Left lung (tissue), 10 donors: ENCODE data around the gene SPATA13. TPM values are rescaled to one million over a fixed set of nuclear protein-coding genes. Genes with fewer than 3 reads are reported as not detected.

Experiments
- ATAC-seq: fragments of 200-7000 bp; cut with Tn5 transposase; one replicate; pipeline ENCODE4 v1.9.1; 2020; ENCODE audit warnings: moderate library complexity
- DNase-seq, 4 donors: peaks; one replicate each; pipeline ENCODE4 v3.0.0-alpha.2; 2013 to 2020
- H3K27ac ChIP-seq, 2 donors: fragments of 200-600 bp; sonication (generic) in 1 of 2; one replicate each; pipeline versions ENCODE4 v1.5.0 to v1.8.0; 2020 to 2021
- H3K27me3 ChIP-seq, 2 donors: fragments of 200-600 bp; sonication (generic) in 1 of 2; one replicate each; pipeline versions ENCODE4 v1.5.0 to v1.8.0; 2020 to 2021
- H3K36me3 ChIP-seq, 2 donors: fragments of 200-600 bp; sonication (generic) in 1 of 2; one replicate each; pipeline versions ENCODE4 v1.5.0 to v1.8.0; 2020 to 2021
- H3K4me1 ChIP-seq, 2 donors: fragments of 200-600 bp; one replicate each; pipeline ENCODE4 v1.8.0; 2021
- H3K4me3 ChIP-seq, 2 donors: fragments of 200-600 bp; sonication (generic) in 1 of 2; one replicate each; pipeline versions ENCODE4 v1.5.0 to v1.8.0; 2020 to 2021; ENCODE audit warnings: mild to moderate bottlenecking in 1 of 2
- H3K9me3 ChIP-seq, 2 donors: fragments of 200-600 bp; sonication (generic) in 1 of 2; one replicate each; pipeline versions ENCODE4 v1.5.0 to v1.8.0; 2020 to 2021
- intact Hi-C, 2 donors: fragments of 100-400 bp; cut with DNase I; formaldehyde crosslinking; loops; one replicate each; pipeline versions ENCODE4 v1.11.2 to v1.14.2; 2022
- polyA plus RNA-seq, 6 donors: library from polyadenylated mRNA; unstranded; fragments of 120-200 nt; gene quantifications; one replicate each; pipeline ENCODE4 v1.2.1, GENCODE V29; 2013; ENCODE audit not compliant: insufficient read length in 6 of 6
- total RNA-seq, 2 donors: library from RNA; stranded (reverse); fragmentation: NEBNext Ultra II Directional; extraction: Animal tissue kit (Norgen Biotek cat#: 25700); gene quantifications; one replicate each; pipeline ENCODE4 v1.2.1, GENCODE V29; 2021
- TF ChIP-seq, protein P1 (sequence below), 2 donors: fragments of 200-600 bp; sonication (generic) in 1 of 2; IDR thresholded peaks; one replicate each; pipeline versions ENCODE4 v1.5.0 to v1.8.0; 2021; ENCODE audit warnings: antibody characterized with exemption in 2 of 2
- donor health status: DM: no; HTN: yes; CAD: no.
- donor health status: DM: no; HTN: no; CAD: no.

Gene SPATA13
- total and polyA plus RNA-seq, 8 donors = 11.4 to 31.4 (median 14.7) TPM

DNA sequence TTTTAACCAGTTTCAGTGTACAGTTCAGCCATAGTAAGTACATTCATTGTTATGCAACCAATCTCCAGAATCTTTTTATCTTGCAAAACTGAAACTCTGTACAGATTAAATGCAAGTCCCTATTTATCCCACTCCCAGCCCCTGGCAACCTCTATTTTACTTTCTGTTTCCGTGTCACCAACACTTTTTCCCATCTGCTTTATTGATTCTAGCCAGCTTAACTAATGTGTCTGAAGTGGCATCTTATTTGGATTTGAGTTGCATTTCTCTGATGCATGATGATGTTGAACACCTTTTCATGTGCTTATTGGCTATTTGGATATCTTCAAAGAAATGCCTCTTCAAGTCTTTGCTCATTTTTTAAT is 18.9 kb downstream of the SPATA13 start:
- no peak overlapping the region for H3K4me3 ChIP-seq
- ATAC-seq (no peak), DNase-seq (no peak)
- no peak overlapping the region for H3K27ac ChIP-seq
- H3K36me3 ChIP-seq = no peaks in the 10 kb centered on the region
- peaks cover 0 to 7% of the 10 kb centered on the region in 2 donors for H3K4me1 ChIP-seq
- intact Hi-C loops = no loop called here
- no peaks in the 10 kb centered on the region for H3K9me3 ChIP-seq
- TF ChIP-seq, protein P1, sequence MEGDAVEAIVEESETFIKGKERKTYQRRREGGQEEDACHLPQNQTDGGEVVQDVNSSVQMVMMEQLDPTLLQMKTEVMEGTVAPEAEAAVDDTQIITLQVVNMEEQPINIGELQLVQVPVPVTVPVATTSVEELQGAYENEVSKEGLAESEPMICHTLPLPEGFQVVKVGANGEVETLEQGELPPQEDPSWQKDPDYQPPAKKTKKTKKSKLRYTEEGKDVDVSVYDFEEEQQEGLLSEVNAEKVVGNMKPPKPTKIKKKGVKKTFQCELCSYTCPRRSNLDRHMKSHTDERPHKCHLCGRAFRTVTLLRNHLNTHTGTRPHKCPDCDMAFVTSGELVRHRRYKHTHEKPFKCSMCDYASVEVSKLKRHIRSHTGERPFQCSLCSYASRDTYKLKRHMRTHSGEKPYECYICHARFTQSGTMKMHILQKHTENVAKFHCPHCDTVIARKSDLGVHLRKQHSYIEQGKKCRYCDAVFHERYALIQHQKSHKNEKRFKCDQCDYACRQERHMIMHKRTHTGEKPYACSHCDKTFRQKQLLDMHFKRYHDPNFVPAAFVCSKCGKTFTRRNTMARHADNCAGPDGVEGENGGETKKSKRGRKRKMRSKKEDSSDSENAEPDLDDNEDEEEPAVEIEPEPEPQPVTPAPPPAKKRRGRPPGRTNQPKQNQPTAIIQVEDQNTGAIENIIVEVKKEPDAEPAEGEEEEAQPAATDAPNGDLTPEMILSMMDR (IDR thresholded peaks at IDR 0.05) = no peak
- no peaks in the 10 kb centered on the region for H3K27me3 ChIP-seq

DNA sequence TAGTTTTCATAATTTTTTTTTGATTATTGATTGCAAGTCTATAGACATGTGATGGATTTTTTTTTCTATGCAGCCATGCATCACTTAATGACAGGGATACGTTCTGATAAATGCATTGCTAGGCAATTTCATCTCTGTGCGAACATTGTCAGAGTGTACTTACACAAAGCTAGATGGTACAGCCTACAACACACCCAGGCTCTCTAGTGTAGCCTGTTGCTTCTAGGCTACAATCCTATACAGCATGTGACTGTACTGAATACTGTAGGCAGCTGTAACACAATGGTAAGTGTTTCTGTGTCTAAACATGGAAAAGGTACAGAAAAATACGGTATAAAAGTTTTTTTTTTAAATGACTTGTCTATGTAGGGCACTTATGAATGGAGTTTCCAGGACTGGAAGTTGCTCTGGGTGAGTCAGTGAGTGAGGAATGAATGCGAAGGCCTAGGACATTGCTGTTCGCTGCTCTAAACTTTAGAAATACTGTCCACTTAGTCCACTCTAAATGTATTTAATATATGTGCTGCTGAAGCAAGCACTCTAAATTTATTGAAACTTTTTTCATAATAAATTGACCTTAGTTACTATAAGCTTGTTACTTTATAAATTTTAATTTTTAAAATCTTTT is 20.3 kb downstream of the SPATA13 start:
- no peak for ATAC-seq
- no peak overlapping the region for H3K4me3 ChIP-seq
- no peak for DNase-seq
- no peak overlapping the region for H3K27ac ChIP-seq
- H3K4me1 ChIP-seq = peaks cover 0 to 7% of the 10 kb centered on the region in 2 donors
- TF ChIP-seq, protein P1 (IDR thresholded peaks at IDR 0.05) = no peak
- H3K36me3 ChIP-seq = no peaks in the 10 kb centered on the region
- no peaks in the 10 kb centered on the region for H3K27me3 ChIP-seq
- intact Hi-C loops = no loop called here
- H3K9me3 ChIP-seq = no peaks in the 10 kb centered on the region

DNA sequence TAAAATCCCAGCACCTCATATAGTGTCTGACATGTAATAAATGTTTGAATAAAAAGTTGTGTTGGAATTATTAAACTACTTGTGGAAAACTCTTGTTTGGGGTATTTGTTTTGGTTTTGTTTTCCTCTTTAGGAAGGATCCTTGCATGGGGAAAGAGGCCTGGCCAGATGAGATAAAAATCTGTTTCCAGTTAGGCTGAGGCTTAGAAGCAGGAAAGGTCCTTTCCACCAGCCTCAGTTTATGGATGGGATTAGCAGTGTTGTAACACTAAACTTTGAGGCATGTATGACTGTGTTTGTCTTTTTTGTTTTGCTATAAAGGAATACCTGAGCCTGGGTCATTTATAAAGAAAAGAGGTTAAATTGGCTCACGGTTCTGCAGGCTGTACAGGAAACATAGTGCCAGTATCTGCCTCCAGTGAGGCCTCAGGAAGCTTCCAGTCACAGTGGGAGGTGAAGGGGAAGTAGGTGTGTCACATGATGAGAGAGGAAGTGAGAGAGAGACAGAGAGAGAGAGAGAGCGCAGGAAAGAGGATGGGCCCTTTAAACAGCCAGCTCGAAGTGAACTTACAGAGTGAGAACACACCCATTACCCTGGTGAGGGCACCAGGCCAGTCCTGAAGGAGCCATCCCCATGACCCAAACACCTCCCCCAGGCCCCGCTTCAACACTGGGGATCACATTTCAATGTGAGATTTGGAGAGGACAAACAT is 21.6 kb downstream of the SPATA13 start:
- intact Hi-C loops = no loop called here
- ATAC-seq (no peak), DNase-seq (no peak)
- no peak overlapping the region for H3K27ac ChIP-seq
- TF ChIP-seq, protein P1 (IDR thresholded peaks at IDR 0.05) = no peak
- H3K27me3 ChIP-seq = no peaks in the 10 kb centered on the region
- peaks cover 0 to 7% of the 10 kb centered on the region in 2 donors for H3K4me1 ChIP-seq
- no peak overlapping the region for H3K4me3 ChIP-seq
- no peaks in the 10 kb centered on the region for H3K36me3 ChIP-seq
- H3K9me3 ChIP-seq = no peaks in the 10 kb centered on the region

DNA sequence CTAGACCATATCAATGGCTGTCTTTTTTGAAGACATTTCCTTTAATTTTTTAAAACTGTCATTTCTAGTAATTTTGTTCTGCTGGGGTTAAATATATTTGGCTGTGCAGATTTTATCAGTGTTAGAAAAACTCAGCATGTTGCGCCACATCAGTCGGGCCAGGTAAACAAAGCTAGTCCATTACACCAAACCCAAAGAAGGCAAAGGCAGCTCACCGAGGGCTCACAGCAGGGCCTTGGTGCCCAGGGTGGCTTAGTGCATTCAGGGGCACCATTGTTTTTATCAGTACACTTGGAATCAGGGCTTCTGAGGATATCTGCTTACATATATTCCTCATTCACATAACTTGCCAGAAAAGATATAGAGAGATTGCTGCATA is 22.2 kb downstream of the SPATA13 start:
- Histone ChIP-seq H3K36me3 (no peaks in the 10 kb centered on the region), H3K4me3 (no peak overlapping the region), H3K4me1 (peaks cover 0 to 7% of the 10 kb centered on the region in 2 donors), H3K9me3 (no peaks in the 10 kb centered on the region), H3K27me3 (no peaks in the 10 kb centered on the region), H3K27ac (no peak overlapping the region)
- no peak for ATAC-seq
- intact Hi-C loops = no loop called here
- no peak for DNase-seq
- TF ChIP-seq, protein P1 (IDR thresholded peaks at IDR 0.05) = no peak

DNA sequence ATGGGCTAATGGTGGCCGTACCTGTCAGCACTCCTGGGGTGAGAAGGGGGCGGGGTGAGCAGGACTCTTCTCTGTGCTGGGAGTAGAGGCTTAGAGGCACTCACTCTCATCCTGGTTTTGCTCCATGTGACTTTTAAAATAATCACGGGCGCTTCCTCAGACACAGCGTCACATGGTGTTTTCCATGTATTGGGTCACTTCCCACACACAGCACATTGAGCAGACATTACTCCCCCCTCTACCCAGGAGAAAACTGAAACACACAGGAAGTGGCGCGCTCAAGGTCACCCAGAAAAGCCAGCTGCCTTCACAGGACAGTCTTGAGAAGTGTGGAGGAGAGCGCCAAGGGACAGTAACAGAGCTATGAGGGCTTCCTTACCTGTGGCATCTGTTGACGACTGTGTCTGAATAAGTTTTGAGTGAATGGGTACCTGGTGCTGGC is 23.2 kb downstream of the SPATA13 start:
- H3K4me3 ChIP-seq = no peak overlapping the region
- ATAC-seq (no peak), DNase-seq (no peak)
- intact Hi-C loops = no loop called here
- H3K27ac ChIP-seq = no peak overlapping the region
- no peaks in the 10 kb centered on the region for H3K27me3 ChIP-seq
- no peaks in the 10 kb centered on the region for H3K9me3 ChIP-seq
- TF ChIP-seq, protein P1 (IDR thresholded peaks at IDR 0.05) = no peak
- H3K4me1 ChIP-seq = peaks cover 0 to 7% of the 10 kb centered on the region in 2 donors
- no peaks in the 10 kb centered on the region for H3K36me3 ChIP-seq
